Thymus (tissue), 11 donors: ENCODE data around the gene ABI3. TPM values are rescaled to one million over a fixed set of nuclear protein-coding genes. Genes with fewer than 3 reads are reported as not detected.

Experiments
- DNase-seq, 9 donors: peaks; one replicate each; pipeline ENCODE4 v3.0.0-alpha.2; 2013; ENCODE audit warnings: low spot score in 9 of 9, low read depth in 6 of 9, missing footprints in 1 of 9
- H3K27ac ChIP-seq, 2 donors: one replicate each; pipeline ENCODE4 v1.5.1; 2013; ENCODE audit warnings: control low read depth in 1 of 2, low read depth in 1 of 2, low read length in 1 of 2, mild to moderate bottlenecking in 1 of 2, moderate library complexity in 1 of 2
- H3K27me3 ChIP-seq, 2 donors: one replicate each; pipeline ENCODE4 v1.5.1; 2013; ENCODE audit warnings: low read length in 1 of 2; ENCODE audit not compliant: control insufficient read depth in 2 of 2, insufficient read depth in 1 of 2
- H3K36me3 ChIP-seq, 2 donors: one replicate each; pipeline ENCODE4 v1.5.1; 2013; ENCODE audit warnings: low read length in 1 of 2, mild to moderate bottlenecking in 1 of 2, moderate library complexity in 1 of 2; ENCODE audit not compliant: control insufficient read depth in 2 of 2, insufficient read depth in 2 of 2
- H3K4me1 ChIP-seq, 2 donors: one replicate each; pipeline ENCODE4 v1.5.1; 2013; ENCODE audit warnings: low read length in 2 of 2; ENCODE audit not compliant: control insufficient read depth in 2 of 2, insufficient read depth in 2 of 2
- H3K4me3 ChIP-seq, 2 donors: one replicate each; pipeline ENCODE4 v1.5.1; 2013; ENCODE audit warnings: low read length in 2 of 2, control low read depth in 1 of 2, mild to moderate bottlenecking in 1 of 2
- H3K9me3 ChIP-seq, 2 donors: one replicate each; pipeline ENCODE4 v1.5.1; 2013; ENCODE audit warnings: low read length in 1 of 2, mild to moderate bottlenecking in 1 of 2; ENCODE audit not compliant: control insufficient read depth in 2 of 2, insufficient read depth in 1 of 2
- WGBS: extraction: QIAGEN DNeasy Blood & Tissue Kit; methylation state at CpG from one replicate; pipeline ENCODE4 v1.1.7; 2013; 5-methylcytosine and 5-hydroxymethylcytosine counted together
- polyA plus RNA-seq: library from polyadenylated mRNA; stranded (reverse); fragments of 200-250 nt; gene quantifications from one replicate; pipeline ENCODE4 v1.2.3, GENCODE V29; 2013
- total RNA-seq: library from RNA; stranded (reverse); fragments of 120-200 nt; gene quantifications from one replicate; pipeline ENCODE4 v1.2.4, GENCODE V29; 2013
- donor health status: healthy.

Gene ABI3
- total and polyA plus RNA-seq, 2 donors: 12.6 to 13.4 TPM

- Histone ChIP-seq H3K9me3 (peaks cover 0 to 2% of the 10 kb centered on the region in 2 donors), H3K4me3 (no peak overlapping the region), H3K36me3 (peaks cover 0 to 8% of the 10 kb centered on the region in 2 donors), H3K27me3 (peaks cover 54 to 86% of the 10 kb centered on the region in 2 donors), H3K27ac (no peak overlapping the region), H3K4me1 (peaks cover 19 to 35% of the 10 kb centered on the region in 2 donors)
- WGBS: 94% methylated on average over 8 of the region's 8 CpGs
- no peak for DNase-seq
Measured at GRCh38 chr17:49225554-49226236, 15.2 kb downstream of the ABI3 start.

- 94% methylated on average over 3 of the region's 3 CpGs for WGBS
- Histone ChIP-seq H3K36me3 (peaks cover 0 to 8% of the 10 kb centered on the region in 2 donors), H3K27ac (no peak overlapping the region), H3K4me3 (no peak overlapping the region), H3K27me3 (peaks cover 64 to 98% of the 10 kb centered on the region in 2 donors), H3K4me1 (peaks cover 24 to 42% of the 10 kb centered on the region in 2 donors), H3K9me3 (peaks cover 0 to 2% of the 10 kb centered on the region in 2 donors)
- no peak for DNase-seq
Measured at GRCh38 chr17:49226771-49227435, 16.4 kb downstream of the ABI3 start.

- peak in 6 of 9 donors; percentile 68 to 84 (median 77) for DNase-seq
- H3K27me3 ChIP-seq: peaks cover 64 to 99% of the 10 kb centered on the region in 2 donors
- H3K36me3 ChIP-seq: peaks cover 0 to 5% of the 10 kb centered on the region in 2 donors
- H3K27ac ChIP-seq: no peak overlapping the region
- 21% methylated on average over 5 of the region's 5 CpGs for WGBS
- no peak overlapping the region for H3K4me3 ChIP-seq
- H3K9me3 ChIP-seq: peaks cover 0 to 2% of the 10 kb centered on the region in 2 donors
- H3K4me1 ChIP-seq: peaks cover 24 to 40% of the 10 kb centered on the region in 2 donors
Measured at GRCh38 chr17:49227436-49228261, 17.1 kb downstream of the ABI3 start.

GRCh38 chr17:49229076-49229804 is 18.7 kb downstream of the ABI3 start:
- no peak overlapping the region for H3K4me3 ChIP-seq
- DNase-seq: no peak
- no peak overlapping the region for H3K27ac ChIP-seq
- peaks cover 53 to 92% of the 10 kb centered on the region in 2 donors for H3K27me3 ChIP-seq
- peaks cover 13 to 24% of the 10 kb centered on the region in 2 donors for H3K4me1 ChIP-seq
- H3K36me3 ChIP-seq: no peaks in the 10 kb centered on the region
- 86% methylated on average over 6 of the region's 6 CpGs for WGBS
- H3K9me3 ChIP-seq: no peaks in the 10 kb centered on the region

GRCh38 chr17:49229805-49230600 is 19.5 kb downstream of the ABI3 start:
- no peaks in the 10 kb centered on the region for H3K9me3 ChIP-seq
- no peaks in the 10 kb centered on the region for H3K36me3 ChIP-seq
- H3K27me3 ChIP-seq: peaks cover 45 to 84% of the 10 kb centered on the region in 2 donors
- no peak for DNase-seq
- peak overlapping the region; percentile 50 to 62 for H3K4me3 ChIP-seq
- peaks cover 6 to 16% of the 10 kb centered on the region in 2 donors for H3K4me1 ChIP-seq
- no peak overlapping the region for H3K27ac ChIP-seq
- WGBS: 12% methylated on average over 36 of the region's 36 CpGs

- DNase-seq: peak in 8 of 9 donors; percentile 73 to 91 (median 79)
- Histone ChIP-seq H3K9me3 (no peaks in the 10 kb centered on the region), H3K27me3 (peaks cover 37 to 78% of the 10 kb centered on the region in 2 donors), H3K36me3 (no peaks in the 10 kb centered on the region), H3K4me3 (peak within 1 kb of the TSS; percentile 50 to 62), H3K27ac (no peak within 1 kb of the TSS), H3K4me1 (peaks cover 5 to 16% of the 10 kb centered on the region in 2 donors)
- WGBS: 6% methylated on average over 58 of the region's 58 CpGs
Measured at GRCh38 chr17:49230636-49231562, 20.4 kb downstream of the ABI3 start, which contains the start of gene PHOSPHO1. Gene PHOSPHO1 (minus strand): TSS chr17:49230787. CDS start chr17:49226691, 4,096 bp downstream.

- no peaks in the 10 kb centered on the region for H3K36me3 ChIP-seq
- no peak overlapping the region for H3K27ac ChIP-seq
- no peak overlapping the region for H3K4me3 ChIP-seq
- peaks cover 32 to 72% of the 10 kb centered on the region in 2 donors for H3K27me3 ChIP-seq
- WGBS: 74% methylated on average over 7 of the region's 7 CpGs
- H3K4me1 ChIP-seq: peaks cover 5 to 16% of the 10 kb centered on the region in 2 donors
- no peak for DNase-seq
- no peaks in the 10 kb centered on the region for H3K9me3 ChIP-seq
Measured at GRCh38 chr17:49231563-49231894, 21.0 kb downstream of the ABI3 start.
